T-helper 1 cell treated with Interleukin-12 subunit alpha and Interleukin-12 subunit beta and Interleukin-4 antibody, amounts not matched to agents 30 μg/mL and 1 μg/mL, for 36 hours (primary cell): ENCODE measurements around the gene CLPX.
A peak's percentile ranks its signal among the peaks of the same experiment; 100 is the strongest.
"Not testable (repeated sequence)": the region's sequence is repeated elsewhere in the genome, so short reads cannot be mapped to it uniquely, and the experiment has no call there.

Source experiments
- H3K27ac Mint-ChIP-seq: one replicate; pipeline ENCODE4 v1.8.0; 2021; ENCODE audit warnings: mild to moderate bottlenecking, mixed read lengths
- H3K27me3 Mint-ChIP-seq: one replicate; pipeline ENCODE4 v1.8.0; 2021; ENCODE audit warnings: low read depth, mixed read lengths
- H3K36me3 Mint-ChIP-seq: one replicate; pipeline ENCODE4 v1.8.0; 2021; ENCODE audit warnings: low read depth, mixed read lengths
- H3K4me1 Mint-ChIP-seq: one replicate; pipeline ENCODE4 v1.8.0; 2021; ENCODE audit warnings: low read depth, mixed read lengths
- H3K4me3 Mint-ChIP-seq: one replicate; pipeline ENCODE4 v1.8.0; 2021; ENCODE audit warnings: mild to moderate bottlenecking, moderate library complexity, mixed read lengths
- H3K9me3 Mint-ChIP-seq: one replicate; pipeline ENCODE4 v1.8.0; 2021; ENCODE audit warnings: mixed read lengths

The CLPX gene

DNA sequence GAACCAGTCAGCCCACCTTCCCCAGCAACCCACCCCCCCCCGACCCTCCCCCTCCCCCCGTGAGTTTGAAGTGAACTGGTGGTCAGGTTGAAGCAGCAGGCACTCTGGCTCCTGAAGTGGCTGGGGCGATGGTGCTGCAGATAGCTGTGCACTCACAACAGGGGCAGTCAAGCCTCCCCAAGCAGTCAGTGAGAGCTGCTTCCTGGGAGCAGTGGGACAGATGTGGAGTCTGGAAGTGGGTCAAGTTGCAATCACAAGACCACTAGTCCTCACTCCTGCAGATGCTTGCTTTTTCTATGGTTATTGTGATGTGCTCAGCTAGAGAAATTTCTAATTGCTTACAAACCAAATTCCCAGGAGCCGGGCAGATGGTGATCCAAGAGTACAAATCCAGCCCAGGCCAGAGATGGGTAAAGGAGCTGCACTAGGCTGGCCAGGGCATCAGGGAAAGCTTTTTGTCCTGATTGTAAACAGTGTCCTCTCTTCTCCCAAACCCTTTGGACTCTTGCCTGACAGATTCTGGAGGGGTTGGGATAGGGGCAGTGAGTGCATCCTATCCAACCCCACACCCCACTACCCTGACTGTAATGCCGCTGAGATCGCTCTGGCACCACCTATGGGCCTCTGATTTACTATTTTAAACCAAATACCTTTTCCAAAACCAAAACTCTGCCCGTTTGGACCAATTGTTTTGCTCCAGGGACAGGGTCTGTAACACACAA, 9.8 kb upstream of the CLPX start:
- Mint-ChIP-seq H3K36me3 (no peaks in the 10 kb centered on the region), H3K27ac (no peak overlapping the region), H3K27me3 (no peaks in the 10 kb centered on the region), H3K4me3 (no peak overlapping the region), H3K9me3 (no peaks in the 10 kb centered on the region), H3K4me1 (no peaks in the 10 kb centered on the region)

DNA sequence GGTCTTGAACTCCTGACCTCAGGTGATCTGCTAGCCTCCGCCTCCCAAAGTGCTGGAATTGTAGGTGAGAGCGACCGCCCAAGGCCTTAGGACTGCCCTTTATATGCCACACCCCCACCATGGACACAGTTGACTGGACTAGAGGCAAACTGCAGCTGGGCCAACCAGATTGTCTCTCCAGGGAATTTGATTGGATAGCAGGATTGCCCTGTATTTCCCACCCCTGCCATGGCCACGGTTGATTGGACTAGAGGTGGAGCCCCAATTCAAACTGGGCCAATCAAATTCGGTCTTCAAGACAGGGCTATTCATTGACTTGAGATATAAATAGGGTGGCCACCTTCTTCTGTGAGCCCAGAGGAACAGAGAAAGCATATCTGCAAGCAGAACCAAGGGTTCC, 6.9 kb upstream of the CLPX start:
- Mint-ChIP-seq H3K36me3 (no peaks in the 10 kb centered on the region), H3K27me3 (no peaks in the 10 kb centered on the region), H3K4me3 (no peak overlapping the region), H3K9me3 (no peaks in the 10 kb centered on the region), H3K4me1 (no peaks in the 10 kb centered on the region), H3K27ac (no peak overlapping the region)

DNA sequence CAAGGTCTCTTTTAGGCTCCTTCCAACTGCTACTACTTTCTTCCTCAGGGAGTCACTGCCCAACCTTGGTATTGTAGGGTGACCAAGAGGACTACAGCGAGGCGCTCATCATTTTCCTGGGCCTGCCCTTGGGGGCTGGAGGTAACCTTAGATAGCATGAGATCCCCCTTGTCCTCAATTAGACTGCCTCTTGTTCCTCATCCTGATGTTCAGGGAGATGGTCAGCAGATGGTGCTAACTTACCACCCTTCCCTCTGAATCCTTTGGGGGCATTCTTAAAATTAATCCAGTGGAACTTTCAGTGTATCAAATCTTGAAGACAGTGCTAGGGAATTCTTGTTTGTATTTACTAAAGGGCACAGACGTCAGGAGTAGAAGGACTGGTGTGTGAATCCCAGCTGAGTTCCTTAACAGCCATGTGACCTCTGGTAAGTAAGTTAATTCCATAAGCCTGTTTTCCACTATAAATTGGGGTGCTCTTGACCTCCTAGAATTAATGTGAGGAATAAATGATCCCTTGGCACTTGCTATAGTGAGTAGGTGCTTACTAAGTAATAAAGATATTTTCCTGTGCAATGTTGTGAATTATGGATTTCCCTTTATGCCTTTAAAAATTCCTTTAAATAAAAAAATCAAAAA, 4.1 kb upstream of the CLPX start:
- peaks cover 1% of the 10 kb centered on the region for H3K36me3 Mint-ChIP-seq
- no peak overlapping the region for H3K4me3 Mint-ChIP-seq
- H3K4me1 Mint-ChIP-seq = peaks cover 7% of the 10 kb centered on the region

DNA sequence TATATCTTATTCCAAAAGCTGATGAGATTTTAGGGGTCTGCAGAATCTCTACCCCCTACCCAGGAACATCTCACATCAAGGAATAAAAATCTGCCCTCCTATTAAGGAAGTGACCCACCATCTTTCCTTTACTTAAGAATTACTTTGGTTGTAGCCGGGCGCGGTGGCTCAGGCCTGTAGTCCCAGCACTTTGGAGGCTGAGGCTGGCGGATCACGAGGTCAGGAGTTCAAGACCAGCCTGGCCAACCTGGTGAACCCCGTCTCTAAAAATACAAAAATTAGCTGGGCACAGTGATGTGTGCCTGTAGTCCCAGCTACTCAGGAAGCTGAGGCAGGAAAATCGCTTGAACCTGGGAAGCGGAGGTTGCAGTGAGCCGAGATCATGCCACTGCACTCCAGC, 3.3 kb upstream of the CLPX start:
- not testable (repeated sequence) for H3K36me3 Mint-ChIP-seq, H3K4me3 Mint-ChIP-seq

More for the DNA sequence above, 4.1 kb upstream of the CLPX start:
- Mint-ChIP-seq H3K27me3 (no peaks in the 10 kb centered on the region), H3K9me3 (no peaks in the 10 kb centered on the region), H3K27ac (no peak overlapping the region)

DNA sequence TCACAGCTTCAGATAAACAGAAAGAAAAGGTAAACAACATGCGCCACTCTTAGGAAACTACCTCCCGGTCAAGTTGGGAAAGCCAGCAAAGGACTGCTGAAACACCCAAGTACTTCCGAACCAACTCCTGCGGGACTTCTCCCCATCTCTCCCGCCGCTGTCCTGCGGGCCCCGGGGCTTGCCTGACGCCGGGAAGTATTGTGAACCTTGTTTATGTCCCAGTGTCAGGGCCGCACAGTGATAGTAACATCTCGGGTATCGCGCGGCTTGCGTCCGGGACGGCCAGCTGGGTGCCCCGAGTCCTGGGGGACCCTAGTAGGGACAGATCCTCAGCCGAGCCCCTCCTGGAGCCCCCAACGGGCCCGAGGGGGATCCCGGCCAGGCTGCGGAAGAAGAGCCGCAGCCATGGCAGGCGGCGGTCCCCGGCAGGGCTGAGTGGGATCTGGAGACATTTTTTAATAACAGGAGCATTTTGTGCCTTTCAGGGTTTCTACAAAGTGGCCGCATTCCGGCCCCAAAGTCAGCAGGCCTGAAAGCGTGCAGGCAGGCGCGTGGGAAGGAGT, 756 bp downstream of the CLPX start:
- peaks cover 7% of the 10 kb centered on the region for H3K36me3 Mint-ChIP-seq
- H3K27me3 Mint-ChIP-seq = no peaks in the 10 kb centered on the region
- H3K4me3 Mint-ChIP-seq = peak overlapping the region; percentile 96

More for the DNA sequence above, 3.3 kb upstream of the CLPX start:
- H3K9me3 Mint-ChIP-seq, H3K27me3 Mint-ChIP-seq, H3K27ac Mint-ChIP-seq: not testable (repeated sequence)
- H3K4me1 Mint-ChIP-seq = peaks cover 13% of the 10 kb centered on the region

DNA sequence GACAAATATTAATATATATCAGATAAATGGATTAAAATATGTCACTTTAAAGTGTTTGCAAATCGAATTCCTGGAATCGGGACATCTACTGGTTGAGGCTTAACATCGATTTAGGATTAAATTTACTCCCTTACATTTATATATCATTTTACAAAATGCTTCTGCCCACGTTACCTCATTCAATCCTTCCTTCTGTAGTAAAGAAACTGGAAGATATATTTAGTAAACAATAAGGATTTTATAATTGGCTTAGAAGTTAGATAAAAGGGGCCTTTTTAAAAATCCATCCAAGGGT, 1.3 kb downstream of the CLPX start:
- Mint-ChIP-seq H3K4me1 (peaks cover 22% of the 10 kb centered on the region), H3K27ac (peak overlapping the region; percentile 88), H3K36me3 (peaks cover 8% of the 10 kb centered on the region), H3K27me3 (no peaks in the 10 kb centered on the region), H3K4me3 (peak overlapping the region; percentile 96), H3K9me3 (no peaks in the 10 kb centered on the region)

More for the DNA sequence above, 756 bp downstream of the CLPX start:
- Mint-ChIP-seq H3K4me1 (peaks cover 21% of the 10 kb centered on the region), H3K27ac (peak overlapping the region; percentile 88), H3K9me3 (no peaks in the 10 kb centered on the region)

DNA sequence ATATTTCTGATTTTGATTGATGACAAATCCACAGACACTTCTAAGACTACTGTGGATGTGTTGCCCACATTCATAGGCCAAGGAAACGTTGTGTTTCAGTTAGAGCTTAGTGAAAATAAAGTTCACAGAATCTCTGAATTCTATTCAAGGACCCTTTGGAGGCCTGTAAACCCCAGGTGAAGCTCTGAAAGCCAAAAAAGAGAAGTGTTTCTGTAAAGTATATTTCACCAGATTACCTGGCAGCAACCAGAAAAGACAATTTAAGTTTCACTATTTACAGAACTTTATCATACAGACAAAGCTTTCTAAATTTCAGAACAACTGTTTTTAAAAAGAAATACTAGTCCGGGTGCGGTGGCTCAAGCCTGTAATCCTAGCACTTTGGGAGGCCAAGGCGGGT, 2.6 kb downstream of the CLPX start:
- Mint-ChIP-seq H3K27me3 (no peaks in the 10 kb centered on the region), H3K4me1 (peaks cover 23% of the 10 kb centered on the region), H3K36me3 (peaks cover 9% of the 10 kb centered on the region), H3K4me3 (peak overlapping the region; percentile 96), H3K9me3 (no peaks in the 10 kb centered on the region), H3K27ac (no peak overlapping the region)

DNA sequence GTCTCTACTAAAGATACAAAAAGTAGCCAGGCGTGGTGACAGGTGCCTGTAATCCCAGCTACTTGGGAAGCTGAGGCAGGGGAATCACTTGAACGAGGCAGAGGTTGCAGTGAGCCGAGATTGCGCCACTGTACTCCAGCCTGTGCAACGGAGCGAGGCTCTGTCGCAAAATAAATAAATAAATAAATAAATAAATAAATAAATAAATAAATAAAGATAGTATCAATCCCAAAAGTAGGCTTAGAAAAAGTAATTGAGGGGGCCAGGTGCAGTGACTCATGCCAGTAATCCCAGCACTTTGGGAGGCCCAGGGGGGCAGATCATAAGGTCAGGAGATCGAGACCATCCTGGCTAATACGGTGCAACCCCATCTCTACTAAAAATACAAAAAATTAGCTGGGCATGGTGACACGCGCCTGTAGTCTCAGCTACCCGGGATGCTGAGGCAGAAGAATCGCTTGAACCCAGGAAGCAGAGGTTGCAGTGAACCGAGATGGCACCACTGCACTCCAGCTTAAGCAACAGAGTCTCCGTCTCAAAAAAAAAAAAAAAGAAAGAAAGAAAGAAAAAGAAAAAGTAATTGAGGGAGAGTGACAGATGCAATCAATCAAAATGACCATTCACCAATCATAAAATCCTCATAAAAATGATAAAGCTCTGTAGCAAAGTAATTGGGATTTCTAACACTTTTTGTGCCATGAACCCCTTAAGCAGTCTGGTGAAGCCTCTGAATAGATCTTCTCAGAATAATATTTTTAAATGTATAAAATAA, 3.4 kb downstream of the CLPX start:
- H3K27me3 Mint-ChIP-seq, H3K4me3 Mint-ChIP-seq, H3K27ac Mint-ChIP-seq, H3K9me3 Mint-ChIP-seq, H3K36me3 Mint-ChIP-seq: not testable (repeated sequence)
- peaks cover 23% of the 10 kb centered on the region for H3K4me1 Mint-ChIP-seq

DNA sequence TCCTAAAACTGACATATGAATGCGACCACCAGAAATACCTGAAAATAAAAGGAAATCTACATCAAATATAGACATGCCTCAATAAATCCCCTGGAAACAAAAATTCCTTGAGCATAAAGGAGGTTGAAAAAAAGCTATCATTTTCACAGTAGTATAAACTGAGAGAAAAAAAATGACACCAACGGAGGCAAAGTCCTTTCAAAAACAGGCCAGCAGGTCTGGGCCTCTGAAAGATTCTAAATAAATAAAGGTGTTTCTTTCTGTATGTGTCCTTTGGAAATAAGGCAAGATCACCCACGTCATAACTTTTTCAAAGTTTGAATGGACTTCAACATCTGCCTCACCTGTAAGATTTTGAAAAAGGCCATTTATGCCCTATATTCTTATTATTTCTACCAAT, 5.0 kb downstream of the CLPX start:
- peaks cover 12% of the 10 kb centered on the region for H3K36me3 Mint-ChIP-seq
- H3K27ac Mint-ChIP-seq = no peak overlapping the region
- no peak overlapping the region for H3K4me3 Mint-ChIP-seq
- peaks cover 19% of the 10 kb centered on the region for H3K4me1 Mint-ChIP-seq
- no peaks in the 10 kb centered on the region for H3K27me3 Mint-ChIP-seq
- H3K9me3 Mint-ChIP-seq = no peaks in the 10 kb centered on the region

DNA sequence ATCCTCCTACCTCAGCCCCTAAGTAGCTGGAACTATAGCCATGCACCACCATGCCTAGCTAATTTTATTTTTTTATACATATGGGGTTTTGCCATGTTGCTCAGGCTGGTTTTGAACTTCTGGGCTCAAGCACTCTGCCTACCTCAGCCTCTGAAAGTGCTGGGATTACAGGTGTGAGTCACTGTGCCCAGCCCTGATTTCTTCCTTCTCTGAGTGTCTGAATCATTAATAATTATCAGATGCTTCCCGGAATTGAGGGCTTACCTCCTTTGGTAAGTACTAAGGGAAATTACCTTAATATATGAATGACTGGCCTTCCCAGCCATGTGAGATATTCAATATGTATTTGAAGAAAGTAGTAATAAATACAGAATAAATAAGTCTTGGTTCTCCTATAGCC, 7.2 kb downstream of the CLPX start:
- Mint-ChIP-seq H3K4me3 (no peak overlapping the region), H3K36me3 (peaks cover 11% of the 10 kb centered on the region), H3K27ac (no peak overlapping the region), H3K27me3 (no peaks in the 10 kb centered on the region), H3K4me1 (peaks cover 10% of the 10 kb centered on the region), H3K9me3 (no peaks in the 10 kb centered on the region)

DNA sequence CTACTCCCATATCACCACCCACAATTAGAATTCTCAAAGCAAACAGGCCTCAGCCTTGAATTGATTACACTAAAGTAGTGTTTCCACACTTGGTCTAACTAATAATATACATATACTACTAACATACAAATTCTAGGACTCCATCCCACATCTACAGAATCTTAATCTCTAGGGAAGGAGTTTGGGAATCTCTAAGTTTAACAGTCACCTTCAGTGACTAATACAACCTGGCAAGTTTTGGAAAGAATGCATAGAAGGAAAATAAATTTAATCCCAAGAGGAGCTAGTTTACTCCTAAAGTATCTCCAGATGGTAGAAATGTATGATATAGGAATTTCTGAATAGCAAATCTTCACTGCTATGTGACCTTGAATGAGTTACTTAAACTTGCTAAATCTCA, 9.1 kb downstream of the CLPX start:
- no peaks in the 10 kb centered on the region for H3K9me3 Mint-ChIP-seq
- H3K4me1 Mint-ChIP-seq = peaks cover 5% of the 10 kb centered on the region
- peaks cover 12% of the 10 kb centered on the region for H3K36me3 Mint-ChIP-seq
- no peak overlapping the region for H3K27ac Mint-ChIP-seq
- H3K27me3 Mint-ChIP-seq = no peaks in the 10 kb centered on the region
- H3K4me3 Mint-ChIP-seq = no peak overlapping the region

DNA sequence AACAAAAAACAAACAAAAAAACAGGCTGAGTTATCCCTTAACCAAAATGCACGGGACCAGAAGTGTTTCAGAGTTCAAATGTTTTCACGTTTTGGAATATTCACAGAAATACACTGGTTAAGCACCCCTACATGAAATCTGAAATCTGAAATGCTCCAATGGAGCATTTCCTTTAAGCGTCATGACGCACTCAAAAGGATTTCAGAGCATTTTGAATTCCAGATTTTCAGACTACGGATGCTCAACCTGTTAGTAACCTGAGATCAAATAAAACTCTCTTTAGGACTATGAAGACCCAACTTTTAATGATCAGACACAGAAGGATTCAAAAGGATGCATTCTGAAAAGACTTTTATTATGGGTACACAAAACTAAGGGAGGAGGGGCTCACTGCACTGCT, 9.6 kb downstream of the CLPX start:
- H3K9me3 Mint-ChIP-seq = no peaks in the 10 kb centered on the region
- H3K27ac Mint-ChIP-seq = no peak overlapping the region
- H3K4me3 Mint-ChIP-seq = no peak overlapping the region
- no peaks in the 10 kb centered on the region for H3K27me3 Mint-ChIP-seq
- H3K4me1 Mint-ChIP-seq = peaks cover 4% of the 10 kb centered on the region
- peaks cover 11% of the 10 kb centered on the region for H3K36me3 Mint-ChIP-seq

DNA sequence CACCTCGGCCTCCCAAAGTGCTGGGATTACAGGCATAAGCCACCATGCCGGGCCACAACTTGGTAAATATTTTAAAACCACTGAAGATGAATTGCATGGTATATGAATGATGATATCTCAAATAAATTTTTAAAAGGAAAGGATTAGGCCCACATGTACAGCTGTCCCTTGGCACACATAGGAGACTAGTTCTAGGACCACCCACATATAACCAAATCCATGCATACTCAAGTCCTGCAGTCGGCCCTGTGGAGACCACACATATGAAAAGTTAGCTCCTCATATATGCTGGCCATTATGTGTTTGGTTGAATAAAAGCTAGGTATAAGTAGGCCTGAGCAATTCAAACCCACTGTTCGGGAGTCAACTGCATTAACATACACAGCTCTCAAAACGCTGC, 10.6 kb downstream of the CLPX start:
- Mint-ChIP-seq H3K4me1 (peaks cover 4% of the 10 kb centered on the region), H3K27me3 (no peaks in the 10 kb centered on the region), H3K36me3 (peaks cover 11% of the 10 kb centered on the region), H3K4me3 (no peak overlapping the region), H3K9me3 (no peaks in the 10 kb centered on the region), H3K27ac (no peak overlapping the region)

DNA sequence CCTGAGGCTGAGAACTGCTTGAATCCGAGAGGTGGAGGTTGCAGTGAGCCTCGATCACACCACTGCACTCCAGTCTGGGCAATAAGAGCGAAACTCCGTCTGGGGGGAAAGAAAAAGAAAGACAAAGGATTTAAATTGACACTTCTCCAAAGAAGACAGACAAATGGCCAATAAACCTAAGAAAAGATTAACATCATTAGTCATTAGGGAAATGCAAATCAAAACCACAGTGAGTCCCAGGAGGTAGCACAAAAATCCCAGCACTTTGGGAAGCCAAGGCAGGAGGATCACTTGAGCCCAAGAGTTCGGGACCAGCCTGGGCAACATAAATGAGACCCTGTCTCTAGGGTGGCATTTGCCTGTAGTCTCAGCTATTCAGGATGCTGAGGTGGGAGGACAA, 12.6 kb downstream of the CLPX start:
- Mint-ChIP-seq H3K4me3 (no peak overlapping the region), H3K27ac (no peak overlapping the region), H3K9me3 (no peaks in the 10 kb centered on the region), H3K27me3 (no peaks in the 10 kb centered on the region), H3K4me1 (peaks cover 2% of the 10 kb centered on the region), H3K36me3 (peaks cover 10% of the 10 kb centered on the region)

DNA sequence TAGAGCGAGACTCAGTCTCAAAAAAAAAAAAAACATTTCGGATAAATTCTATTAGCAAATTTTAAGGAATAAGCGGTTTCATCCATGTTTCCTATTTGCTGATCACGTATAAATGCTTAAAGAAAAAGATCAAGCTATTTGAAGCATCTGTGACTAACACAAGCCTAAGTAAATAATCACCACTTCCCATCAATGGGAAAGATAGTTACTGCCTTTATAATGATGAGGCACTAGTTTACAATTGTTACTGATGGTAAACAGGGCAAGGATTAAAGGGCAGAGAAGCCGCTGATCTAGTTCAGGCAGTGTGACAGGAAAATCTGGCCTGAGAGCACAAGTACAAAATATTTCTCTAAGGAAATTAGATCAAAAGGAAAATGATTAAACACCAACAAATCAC, 13.7 kb downstream of the CLPX start:
- Mint-ChIP-seq H3K9me3 (no peaks in the 10 kb centered on the region), H3K36me3 (peaks cover 12% of the 10 kb centered on the region), H3K4me3 (no peak overlapping the region), H3K27me3 (no peaks in the 10 kb centered on the region), H3K27ac (no peak overlapping the region), H3K4me1 (peaks cover 2% of the 10 kb centered on the region)
